ENCODE measurements around the gene NEK11.

DNA sequence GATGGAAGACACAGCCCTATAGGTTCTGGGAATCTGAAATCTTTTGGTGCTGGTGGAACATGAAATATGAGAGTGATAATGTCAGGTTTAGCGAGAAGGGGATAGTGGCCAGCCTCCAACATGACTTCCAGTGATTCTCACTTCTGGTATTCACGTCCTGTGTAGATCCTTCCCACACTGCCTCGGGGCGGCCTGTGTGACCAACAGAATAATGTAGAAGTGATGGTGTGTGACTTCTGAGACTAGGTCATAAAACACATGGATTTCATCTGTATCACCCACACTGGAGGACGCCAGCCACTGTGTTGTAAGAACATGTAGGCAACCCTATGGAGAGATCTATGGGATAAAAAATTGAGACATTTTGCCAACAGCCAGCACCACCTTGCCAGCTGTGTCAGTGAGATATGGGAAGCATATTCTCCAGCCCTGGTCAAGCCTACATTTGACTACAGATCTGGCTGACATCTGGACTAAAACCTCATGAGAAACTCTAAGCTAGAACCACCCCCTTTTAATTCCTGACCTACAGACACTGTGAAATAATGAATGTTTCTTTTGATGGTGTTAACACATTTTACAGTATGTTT lies 329.4 kb downstream of the NEK11 start:
- no peak for TF ChIP-seq EZH2 (IDR thresholded peaks at IDR 0.05; ENCODE audit: borderline replicate concordance, low read depth, low read length, severe bottlenecking)
- TF ChIP-seq, protein P1, sequence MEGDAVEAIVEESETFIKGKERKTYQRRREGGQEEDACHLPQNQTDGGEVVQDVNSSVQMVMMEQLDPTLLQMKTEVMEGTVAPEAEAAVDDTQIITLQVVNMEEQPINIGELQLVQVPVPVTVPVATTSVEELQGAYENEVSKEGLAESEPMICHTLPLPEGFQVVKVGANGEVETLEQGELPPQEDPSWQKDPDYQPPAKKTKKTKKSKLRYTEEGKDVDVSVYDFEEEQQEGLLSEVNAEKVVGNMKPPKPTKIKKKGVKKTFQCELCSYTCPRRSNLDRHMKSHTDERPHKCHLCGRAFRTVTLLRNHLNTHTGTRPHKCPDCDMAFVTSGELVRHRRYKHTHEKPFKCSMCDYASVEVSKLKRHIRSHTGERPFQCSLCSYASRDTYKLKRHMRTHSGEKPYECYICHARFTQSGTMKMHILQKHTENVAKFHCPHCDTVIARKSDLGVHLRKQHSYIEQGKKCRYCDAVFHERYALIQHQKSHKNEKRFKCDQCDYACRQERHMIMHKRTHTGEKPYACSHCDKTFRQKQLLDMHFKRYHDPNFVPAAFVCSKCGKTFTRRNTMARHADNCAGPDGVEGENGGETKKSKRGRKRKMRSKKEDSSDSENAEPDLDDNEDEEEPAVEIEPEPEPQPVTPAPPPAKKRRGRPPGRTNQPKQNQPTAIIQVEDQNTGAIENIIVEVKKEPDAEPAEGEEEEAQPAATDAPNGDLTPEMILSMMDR (IDR thresholded peaks at IDR 0.05; ENCODE audit: extremely low read depth in 1 of 2, insufficient read depth in 1 of 2, low read depth in 1 of 2, low read length in 2 of 2) = no peak
- TF ChIP-seq JUN (IDR thresholded peaks at IDR 0.05; ENCODE audit: borderline replicate concordance, insufficient read depth, insufficient read length, low read depth) = no peak
- TF ChIP-seq POLR2A (IDR thresholded peaks at IDR 0.05; ENCODE audit: low read depth, low read length) = no peak
- TF ChIP-seq GATA2 (IDR thresholded peaks at IDR 0.05; ENCODE audit: insufficient read depth, insufficient read length, low read depth, low read length) = no peak
- TF ChIP-seq MAX (IDR thresholded peaks at IDR 0.05; ENCODE audit: insufficient read depth, insufficient read length) = no peak
- TF ChIP-seq POLR2AphosphoS5 (IDR thresholded peaks at IDR 0.05; ENCODE audit: insufficient read depth, low read depth, low read length) = no peak
